ENCODE results near the gene FRY.
"Not testable (repeated sequence)": the region's sequence is repeated elsewhere in the genome, so short reads cannot be mapped to it uniquely, and the experiment has no call there.

- not testable (repeated sequence) for TF ChIP-seq CTCF, POLR2AphosphoS5 (IDR thresholded peaks at IDR 0.05)
Measured at GRCh38 chr13:31994367-31994766, 37.2 kb upstream of the FRY start.
